ENCODE data around the gene USP16.

DNA sequence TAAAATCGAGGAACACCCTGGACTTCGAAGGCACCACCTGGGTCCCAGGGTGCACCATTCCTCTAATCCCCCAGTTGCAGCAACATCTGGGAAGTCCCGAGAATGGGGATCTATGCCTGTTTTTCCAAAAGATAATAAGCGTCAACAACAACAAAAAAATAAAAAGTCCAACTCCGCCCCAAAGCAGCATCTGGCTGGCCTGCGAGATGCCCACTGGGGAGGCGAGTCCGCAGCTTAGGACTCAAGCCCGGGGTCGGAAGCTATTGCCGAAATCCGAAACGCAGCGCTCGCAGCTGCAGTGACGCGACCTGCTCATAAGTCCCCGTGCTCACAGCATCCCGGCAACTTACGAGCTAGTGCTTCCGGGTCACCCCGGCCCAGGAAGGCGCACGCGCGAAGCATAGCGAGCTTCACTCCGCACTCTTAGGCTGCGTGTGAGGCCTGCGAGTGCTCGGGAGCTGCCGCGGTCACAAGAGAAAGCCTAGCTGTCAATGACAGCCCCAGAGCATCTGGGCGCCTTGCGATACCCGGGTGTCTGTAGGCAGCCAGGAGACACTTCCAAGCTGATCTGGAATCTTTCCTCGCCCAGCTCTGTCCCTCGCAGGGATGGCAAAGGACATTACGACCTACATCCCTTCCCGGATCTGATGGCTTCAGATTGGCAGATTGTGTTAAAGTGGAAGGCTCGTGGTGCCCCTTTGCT, 21.9 kb upstream of the USP16 start:
- TF ChIP-seq, protein P1, sequence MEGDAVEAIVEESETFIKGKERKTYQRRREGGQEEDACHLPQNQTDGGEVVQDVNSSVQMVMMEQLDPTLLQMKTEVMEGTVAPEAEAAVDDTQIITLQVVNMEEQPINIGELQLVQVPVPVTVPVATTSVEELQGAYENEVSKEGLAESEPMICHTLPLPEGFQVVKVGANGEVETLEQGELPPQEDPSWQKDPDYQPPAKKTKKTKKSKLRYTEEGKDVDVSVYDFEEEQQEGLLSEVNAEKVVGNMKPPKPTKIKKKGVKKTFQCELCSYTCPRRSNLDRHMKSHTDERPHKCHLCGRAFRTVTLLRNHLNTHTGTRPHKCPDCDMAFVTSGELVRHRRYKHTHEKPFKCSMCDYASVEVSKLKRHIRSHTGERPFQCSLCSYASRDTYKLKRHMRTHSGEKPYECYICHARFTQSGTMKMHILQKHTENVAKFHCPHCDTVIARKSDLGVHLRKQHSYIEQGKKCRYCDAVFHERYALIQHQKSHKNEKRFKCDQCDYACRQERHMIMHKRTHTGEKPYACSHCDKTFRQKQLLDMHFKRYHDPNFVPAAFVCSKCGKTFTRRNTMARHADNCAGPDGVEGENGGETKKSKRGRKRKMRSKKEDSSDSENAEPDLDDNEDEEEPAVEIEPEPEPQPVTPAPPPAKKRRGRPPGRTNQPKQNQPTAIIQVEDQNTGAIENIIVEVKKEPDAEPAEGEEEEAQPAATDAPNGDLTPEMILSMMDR (IDR thresholded peaks at IDR 0.05), result no peak
- peak; percentile 99 for TF ChIP-seq POLR2AphosphoS5 (IDR thresholded peaks at IDR 0.05)

Measured in breast epithelium (tissue), 3 donors.